Thyroid gland (tissue), 4 donors: ENCODE measurements around the gene CACNA1I.

Experiments
- POLR2A ChIP-seq, 2 donors: fragments of 450-650 bp; IDR thresholded peaks; one replicate each; pipeline ENCODE4 v1.6.1; 2017; ENCODE audit warnings: antibody characterized with exemption in 2 of 2, mild to moderate bottlenecking in 2 of 2, moderate library complexity in 1 of 2
- TF ChIP-seq, protein P1 (sequence below), 6 experiments: fragments of 200-600 bp in 3 of 6; fragments of 450-650 bp in 3 of 6; sonication (generic) in 3 of 6; IDR thresholded peaks; one replicate each; pipeline ENCODE4 v1.5.1; 2016 to 2019; ENCODE audit warnings: antibody characterized with exemption in 6 of 6, mild to moderate bottlenecking in 2 of 6, inconsistent platforms in 1 of 6, moderate library complexity in 1 of 6

DNA sequence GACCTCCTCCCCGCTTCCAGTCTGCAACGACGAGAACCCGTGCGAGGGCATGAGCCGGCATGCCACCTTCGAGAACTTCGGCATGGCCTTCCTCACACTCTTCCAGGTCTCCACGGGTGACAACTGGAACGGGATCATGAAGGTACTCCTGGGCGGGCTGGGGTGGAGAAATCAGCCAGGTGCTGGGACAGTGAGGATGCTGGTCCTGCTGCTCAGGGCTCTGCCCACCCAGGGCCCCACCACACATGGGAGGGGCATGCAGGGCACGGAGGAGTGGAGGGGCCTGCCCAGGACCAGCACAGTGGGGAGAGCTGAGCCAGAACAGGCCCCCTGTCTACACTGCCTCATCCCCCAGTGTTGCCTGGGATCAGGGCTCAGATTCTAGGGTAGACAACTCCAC lies 107.4 kb downstream of the CACNA1I start:
- TF ChIP-seq, protein P1, sequence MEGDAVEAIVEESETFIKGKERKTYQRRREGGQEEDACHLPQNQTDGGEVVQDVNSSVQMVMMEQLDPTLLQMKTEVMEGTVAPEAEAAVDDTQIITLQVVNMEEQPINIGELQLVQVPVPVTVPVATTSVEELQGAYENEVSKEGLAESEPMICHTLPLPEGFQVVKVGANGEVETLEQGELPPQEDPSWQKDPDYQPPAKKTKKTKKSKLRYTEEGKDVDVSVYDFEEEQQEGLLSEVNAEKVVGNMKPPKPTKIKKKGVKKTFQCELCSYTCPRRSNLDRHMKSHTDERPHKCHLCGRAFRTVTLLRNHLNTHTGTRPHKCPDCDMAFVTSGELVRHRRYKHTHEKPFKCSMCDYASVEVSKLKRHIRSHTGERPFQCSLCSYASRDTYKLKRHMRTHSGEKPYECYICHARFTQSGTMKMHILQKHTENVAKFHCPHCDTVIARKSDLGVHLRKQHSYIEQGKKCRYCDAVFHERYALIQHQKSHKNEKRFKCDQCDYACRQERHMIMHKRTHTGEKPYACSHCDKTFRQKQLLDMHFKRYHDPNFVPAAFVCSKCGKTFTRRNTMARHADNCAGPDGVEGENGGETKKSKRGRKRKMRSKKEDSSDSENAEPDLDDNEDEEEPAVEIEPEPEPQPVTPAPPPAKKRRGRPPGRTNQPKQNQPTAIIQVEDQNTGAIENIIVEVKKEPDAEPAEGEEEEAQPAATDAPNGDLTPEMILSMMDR (IDR thresholded peaks at IDR 0.05), result no peak
- no peak for TF ChIP-seq POLR2A (IDR thresholded peaks at IDR 0.05)
